ENCODE results near the gene PDLIM5. TPM values are rescaled to one million over a fixed set of nuclear protein-coding genes. Genes with fewer than 3 reads are reported as not detected.

Gene PDLIM5
- polyA plus RNA-seq, 1 donor (not counting 4 experiments of a cell fraction or from before 2014, with no cell fraction given) = 112 TPM

DNA sequence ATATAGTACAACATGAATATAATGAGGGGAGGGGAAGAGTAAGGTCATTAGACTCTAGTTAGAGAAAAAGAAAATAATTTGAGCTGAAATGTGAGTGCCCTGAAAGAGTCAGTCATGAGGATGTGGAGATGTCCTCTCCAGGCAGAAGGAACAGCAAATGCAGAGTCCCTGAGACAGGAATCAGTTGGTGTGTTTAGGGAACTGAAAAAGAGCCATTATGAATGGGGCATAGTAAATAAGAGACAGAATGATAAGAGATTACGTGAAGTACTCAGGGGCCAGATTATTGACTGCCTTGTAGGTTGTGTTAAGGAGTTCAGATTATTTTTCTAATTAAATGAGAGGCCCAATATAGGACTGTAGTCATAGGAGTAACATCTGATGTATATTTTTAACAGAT lies 147.0 kb downstream of the PDLIM5 start:
- no peak for TF ChIP-seq EZH2 (IDR thresholded peaks at IDR 0.05; ENCODE audit: low read length)
- TF ChIP-seq, protein P1, sequence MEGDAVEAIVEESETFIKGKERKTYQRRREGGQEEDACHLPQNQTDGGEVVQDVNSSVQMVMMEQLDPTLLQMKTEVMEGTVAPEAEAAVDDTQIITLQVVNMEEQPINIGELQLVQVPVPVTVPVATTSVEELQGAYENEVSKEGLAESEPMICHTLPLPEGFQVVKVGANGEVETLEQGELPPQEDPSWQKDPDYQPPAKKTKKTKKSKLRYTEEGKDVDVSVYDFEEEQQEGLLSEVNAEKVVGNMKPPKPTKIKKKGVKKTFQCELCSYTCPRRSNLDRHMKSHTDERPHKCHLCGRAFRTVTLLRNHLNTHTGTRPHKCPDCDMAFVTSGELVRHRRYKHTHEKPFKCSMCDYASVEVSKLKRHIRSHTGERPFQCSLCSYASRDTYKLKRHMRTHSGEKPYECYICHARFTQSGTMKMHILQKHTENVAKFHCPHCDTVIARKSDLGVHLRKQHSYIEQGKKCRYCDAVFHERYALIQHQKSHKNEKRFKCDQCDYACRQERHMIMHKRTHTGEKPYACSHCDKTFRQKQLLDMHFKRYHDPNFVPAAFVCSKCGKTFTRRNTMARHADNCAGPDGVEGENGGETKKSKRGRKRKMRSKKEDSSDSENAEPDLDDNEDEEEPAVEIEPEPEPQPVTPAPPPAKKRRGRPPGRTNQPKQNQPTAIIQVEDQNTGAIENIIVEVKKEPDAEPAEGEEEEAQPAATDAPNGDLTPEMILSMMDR (optimal IDR thresholded peaks at IDR 0.05 in 1 of 3, IDR thresholded peaks at IDR 0.05 in 1 of 3, conservative IDR thresholded peaks at IDR 0.05 in 1 of 3; ENCODE audit: extremely low read depth in 1 of 3, insufficient read depth in 2 of 3, low read length in 3 of 3) = no peak
- H3K9ac ChIP-seq (ENCODE audit: control insufficient read depth, extremely low read depth, insufficient read depth, low read length) = no peak overlapping the region
- H3K36me3 ChIP-seq (ENCODE audit: control insufficient read depth in 2 of 2, extremely low read depth in 1 of 2, insufficient read depth in 2 of 2, low read length in 2 of 2) = peaks cover 0 to 5% of the 10 kb centered on the region in 2 experiments
- no peak overlapping the region for H2AFZ ChIP-seq (ENCODE audit: control insufficient read depth, low read length)
- no peak overlapping the region for H3K4me3 ChIP-seq (ENCODE audit: control insufficient read depth in 2 of 3, extremely low read depth in 1 of 3, insufficient read depth in 2 of 3, low read depth in 1 of 3, low read length in 3 of 3)
- H3K27me3 ChIP-seq (ENCODE audit: control insufficient read depth, extremely low read depth, insufficient read depth, low read length) = no peaks in the 10 kb centered on the region
- dilution Hi-C loops (cut with MboI; ENCODE audit: extremely low pct_ligation_motif_present, low sequenced_read_pairs) = no loop called here
- H3K27ac ChIP-seq (ENCODE audit: control insufficient read depth, insufficient read depth, low read length) = no peak overlapping the region
- FAIRE-seq = no peak
- no peaks in the 10 kb centered on the region for H3K9me1 ChIP-seq (ENCODE audit: control insufficient read depth, extremely low read depth, insufficient read depth, low read length)
- H3K4me2 ChIP-seq (ENCODE audit: control insufficient read depth, extremely low read depth, insufficient read depth, low read depth, low read length) = no peak overlapping the region
- H3K79me2 ChIP-seq (ENCODE audit: control insufficient read depth, insufficient read depth, low read length) = no peaks in the 10 kb centered on the region
- H3K9me3 ChIP-seq (ENCODE audit: control insufficient read depth, low read depth, low read length) = no peaks in the 10 kb centered on the region
- H4K20me1 ChIP-seq (ENCODE audit: control insufficient read depth, extremely low read depth, insufficient read depth, low read length) = no peaks in the 10 kb centered on the region
- no peak for DNase-seq (ENCODE audit: low read depth, low spot score)
- no peaks in the 10 kb centered on the region for H3K4me1 ChIP-seq (ENCODE audit: control insufficient read depth, extremely low read depth, insufficient read depth, low read length)

DNA sequence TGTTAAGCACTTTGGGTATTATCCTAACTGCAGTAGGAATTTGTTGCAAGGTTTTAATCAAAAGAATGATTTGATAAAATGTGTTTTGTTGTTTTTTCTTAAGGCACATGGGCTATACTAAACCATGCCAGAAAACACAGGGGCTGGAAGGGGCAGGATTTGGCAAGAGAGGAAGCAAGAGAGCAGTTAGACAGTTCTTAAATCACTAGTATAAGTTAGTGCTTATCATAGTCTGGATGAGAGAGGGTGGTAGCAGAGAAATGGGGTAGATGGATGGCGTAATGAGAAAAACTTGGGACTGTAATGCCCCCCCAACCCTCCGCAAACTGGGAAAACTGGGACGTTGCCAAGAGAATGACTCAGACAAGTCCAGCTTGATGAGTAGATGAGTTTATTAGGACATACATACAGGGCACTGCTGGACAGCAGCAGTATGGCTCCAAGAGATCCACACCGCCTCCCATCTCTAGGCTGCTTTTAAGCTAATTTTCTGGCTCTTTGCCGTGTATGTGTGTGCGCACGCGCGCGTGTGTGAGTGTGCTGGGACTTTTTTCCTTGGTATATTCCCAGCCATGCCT lies 151.5 kb downstream of the PDLIM5 start:
- no peak overlapping the region for H3K4me3 ChIP-seq (ENCODE audit: control insufficient read depth in 2 of 3, extremely low read depth in 1 of 3, insufficient read depth in 2 of 3, low read depth in 1 of 3, low read length in 3 of 3)
- H3K4me1 ChIP-seq (ENCODE audit: control insufficient read depth, extremely low read depth, insufficient read depth, low read length) = no peaks in the 10 kb centered on the region
- H3K27me3 ChIP-seq (ENCODE audit: control insufficient read depth, extremely low read depth, insufficient read depth, low read length) = no peaks in the 10 kb centered on the region
- no peaks in the 10 kb centered on the region for H4K20me1 ChIP-seq (ENCODE audit: control insufficient read depth, extremely low read depth, insufficient read depth, low read length)
- no peaks in the 10 kb centered on the region for H3K9me3 ChIP-seq (ENCODE audit: control insufficient read depth, low read depth, low read length)
- FAIRE-seq (no peak), DNase-seq (ENCODE audit: low read depth, low spot score) (no peak)
- H3K4me2 ChIP-seq (ENCODE audit: control insufficient read depth, extremely low read depth, insufficient read depth, low read depth, low read length) = no peak overlapping the region
- peaks cover 0 to 2% of the 10 kb centered on the region in 2 experiments for H3K36me3 ChIP-seq (ENCODE audit: control insufficient read depth in 2 of 2, extremely low read depth in 1 of 2, insufficient read depth in 2 of 2, low read length in 2 of 2)
- H3K79me2 ChIP-seq (ENCODE audit: control insufficient read depth, insufficient read depth, low read length) = no peaks in the 10 kb centered on the region
- H2AFZ ChIP-seq (ENCODE audit: control insufficient read depth, low read length) = no peak overlapping the region
- dilution Hi-C loops (cut with MboI; ENCODE audit: extremely low pct_ligation_motif_present, low sequenced_read_pairs) = no loop called here
- no peak overlapping the region for H3K9ac ChIP-seq (ENCODE audit: control insufficient read depth, extremely low read depth, insufficient read depth, low read length)
- no peak overlapping the region for H3K27ac ChIP-seq (ENCODE audit: control insufficient read depth, insufficient read depth, low read length)
- TF ChIP-seq, protein P1 (optimal IDR thresholded peaks at IDR 0.05 in 1 of 3, IDR thresholded peaks at IDR 0.05 in 1 of 3, conservative IDR thresholded peaks at IDR 0.05 in 1 of 3; ENCODE audit: extremely low read depth in 1 of 3, insufficient read depth in 2 of 3, low read length in 3 of 3) = no peak
- no peak for TF ChIP-seq EZH2 (IDR thresholded peaks at IDR 0.05; ENCODE audit: low read length)
- H3K9me1 ChIP-seq (ENCODE audit: control insufficient read depth, extremely low read depth, insufficient read depth, low read length) = no peaks in the 10 kb centered on the region
